Astrocyte (in vitro differentiated cells and primary cell): ENCODE results near the gene SLC16A12.

Experiments used
- EZH2 ChIP-seq: IDR thresholded peaks from 2 replicates; pipeline ENCODE4 v1.6.1; 2012; ENCODE audit warnings: mild to moderate bottlenecking, low read length, inconsistent platforms; ENCODE audit not compliant: insufficient read depth
- TF ChIP-seq, protein P1 (sequence below): IDR thresholded peaks from 2 replicates; pipeline ENCODE4 v1.5.1; 2011; ENCODE audit warnings: low read depth, mild to moderate bottlenecking, inconsistent platforms, low read length, moderate library complexity; ENCODE audit not compliant: insufficient read depth

- no peak for TF ChIP-seq EZH2
- TF ChIP-seq, protein P1, sequence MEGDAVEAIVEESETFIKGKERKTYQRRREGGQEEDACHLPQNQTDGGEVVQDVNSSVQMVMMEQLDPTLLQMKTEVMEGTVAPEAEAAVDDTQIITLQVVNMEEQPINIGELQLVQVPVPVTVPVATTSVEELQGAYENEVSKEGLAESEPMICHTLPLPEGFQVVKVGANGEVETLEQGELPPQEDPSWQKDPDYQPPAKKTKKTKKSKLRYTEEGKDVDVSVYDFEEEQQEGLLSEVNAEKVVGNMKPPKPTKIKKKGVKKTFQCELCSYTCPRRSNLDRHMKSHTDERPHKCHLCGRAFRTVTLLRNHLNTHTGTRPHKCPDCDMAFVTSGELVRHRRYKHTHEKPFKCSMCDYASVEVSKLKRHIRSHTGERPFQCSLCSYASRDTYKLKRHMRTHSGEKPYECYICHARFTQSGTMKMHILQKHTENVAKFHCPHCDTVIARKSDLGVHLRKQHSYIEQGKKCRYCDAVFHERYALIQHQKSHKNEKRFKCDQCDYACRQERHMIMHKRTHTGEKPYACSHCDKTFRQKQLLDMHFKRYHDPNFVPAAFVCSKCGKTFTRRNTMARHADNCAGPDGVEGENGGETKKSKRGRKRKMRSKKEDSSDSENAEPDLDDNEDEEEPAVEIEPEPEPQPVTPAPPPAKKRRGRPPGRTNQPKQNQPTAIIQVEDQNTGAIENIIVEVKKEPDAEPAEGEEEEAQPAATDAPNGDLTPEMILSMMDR = no peak
Observed at GRCh38 chr10:89440226-89441009, 95.0 kb downstream of the SLC16A12 start.
